Lung (tissue), 12 donors: ENCODE measurements around the gene DUS2. TPM values are rescaled to one million over a fixed set of nuclear protein-coding genes. Genes with fewer than 3 reads are reported as not detected.
A peak's percentile ranks its signal among the peaks of the same experiment; 100 is the strongest.

ENCODE experiments used
- ATAC-seq: fragments of 200-7000 bp; cut with Tn5 transposase; one replicate; pipeline ENCODE4 v1.9.1; 2020; ENCODE audit warnings: moderate number of reproducible peaks; ENCODE audit not compliant: insufficient read depth, low FRiP score
- DNase-seq, 3 donors: peaks; one replicate each; pipeline ENCODE4 v3.0.0-alpha.2; 2013 to 2017
- H3K27ac ChIP-seq, 2 donors: one replicate each; pipeline ENCODE4 v1.5.1; 2013; ENCODE audit warnings: mild to moderate bottlenecking in 2 of 2, moderate library complexity in 2 of 2, control low read depth in 1 of 2, inconsistent platforms in 1 of 2, low read depth in 1 of 2, low read length in 1 of 2
- H3K27me3 ChIP-seq, 3 donors: one replicate each; pipeline ENCODE4 v1.5.1; 2013; ENCODE audit warnings: low read length in 2 of 3; ENCODE audit not compliant: control insufficient read depth in 3 of 3, insufficient read depth in 3 of 3
- H3K36me3 ChIP-seq, 4 donors: one replicate each; pipeline ENCODE4 v1.5.1; 2013; ENCODE audit warnings: low read length in 4 of 4, mild to moderate bottlenecking in 1 of 4, moderate library complexity in 1 of 4; ENCODE audit not compliant: control insufficient read depth in 4 of 4, insufficient read depth in 4 of 4
- H3K4me1 ChIP-seq, 5 donors: one replicate each; pipeline ENCODE4 v1.5.1; 2013; ENCODE audit warnings: low read length in 5 of 5, mild to moderate bottlenecking in 2 of 5, moderate library complexity in 1 of 5; ENCODE audit not compliant: control insufficient read depth in 5 of 5, insufficient read depth in 5 of 5
- H3K4me3 ChIP-seq: one replicate; pipeline ENCODE4 v1.5.1; 2013; ENCODE audit warnings: mild to moderate bottlenecking, control low read depth, moderate library complexity
- H3K9ac ChIP-seq, 2 donors: one replicate each; pipeline ENCODE4 v1.5.1; 2013; ENCODE audit warnings: low read length in 2 of 2, control low read depth in 1 of 2; ENCODE audit not compliant: insufficient read depth in 1 of 2
- H3K9me3 ChIP-seq, 4 donors: one replicate each; pipeline ENCODE4 v1.5.1; 2013; ENCODE audit warnings: low read length in 3 of 4, mild to moderate bottlenecking in 1 of 4, moderate library complexity in 1 of 4; ENCODE audit not compliant: control insufficient read depth in 4 of 4, insufficient read depth in 3 of 4
- WGBS, 2 donors: extraction: QIAGEN DNeasy Blood & Tissue Kit; methylation state at CpG; one replicate each; pipeline ENCODE4 v1.1.7; 2013; 5-methylcytosine and 5-hydroxymethylcytosine counted together
- polyA plus RNA-seq, 2 donors: library from polyadenylated mRNA; stranded (reverse); fragments of 200-250 nt; gene quantifications; one replicate each; pipeline ENCODE4 v1.2.1, GENCODE V29; 2013
- total RNA-seq, 2 donors: library from RNA; depleted of rRNA in 1 of 2; stranded (reverse); fragments of >200 nt in 1 of 2; gene quantifications; one replicate each; pipeline ENCODE4 v1.2.1, GENCODE V29; 2014 to 2021
- TF ChIP-seq, protein P1 (sequence below): IDR thresholded peaks from 2 replicates; pipeline ENCODE4 v1.5.1; 2012; ENCODE audit warnings: mild to moderate bottlenecking; ENCODE audit errors: control extremely low read depth, extremely low read depth
- donor health status: control.
- donor health status: control.
- donor health status: Bipolar disorder and iron deficiency.
- donor health status: healthy.
- donor health status: DM: yes; HTN: yes; CAD: no.

Gene DUS2
- total and polyA plus RNA-seq, 4 donors = 8.1 to 17.1 (median 13.7) TPM

DNA sequence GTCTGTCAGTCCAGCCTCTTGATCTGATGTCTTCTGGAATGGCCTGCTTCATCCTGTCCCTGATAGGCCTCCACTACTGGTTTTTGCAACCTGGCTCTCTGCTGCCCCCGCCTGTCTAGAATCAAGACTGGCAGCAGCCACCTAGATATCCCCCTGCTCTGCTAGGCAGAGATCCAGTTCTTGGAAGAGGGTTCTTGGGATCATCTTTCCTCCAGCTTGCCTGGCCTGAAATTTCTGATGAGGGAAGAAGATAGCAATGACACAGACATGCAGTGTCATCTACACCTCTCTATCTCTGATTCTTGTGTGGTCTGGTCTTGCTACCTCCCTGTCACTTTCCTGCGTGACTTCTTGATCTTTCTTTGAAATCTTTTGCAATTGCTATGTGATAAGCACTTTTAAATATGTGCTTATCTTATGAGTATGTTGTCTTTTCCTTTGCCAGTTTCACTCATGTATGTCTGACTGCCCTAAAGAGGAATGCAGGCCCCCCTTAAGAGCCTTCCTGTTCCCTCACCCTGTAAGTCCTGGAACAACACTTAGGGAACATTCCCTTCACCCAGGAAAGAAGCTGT, 41.8 kb downstream of the DUS2 start:
- H3K36me3 ChIP-seq = peaks cover 0 to 13% (median 5%) of the 10 kb centered on the region in 4 donors
- H3K9ac ChIP-seq = peak overlapping the region in 1 of 2 donors; percentile 72
- DNase-seq (peak; percentile 62 to 76 (median 66)), ATAC-seq (peak; percentile 69)
- peaks cover 0 to 18% (median 8%) of the 10 kb centered on the region in 5 donors for H3K4me1 ChIP-seq
- H3K4me3 ChIP-seq = no peak overlapping the region
- TF ChIP-seq, protein P1, sequence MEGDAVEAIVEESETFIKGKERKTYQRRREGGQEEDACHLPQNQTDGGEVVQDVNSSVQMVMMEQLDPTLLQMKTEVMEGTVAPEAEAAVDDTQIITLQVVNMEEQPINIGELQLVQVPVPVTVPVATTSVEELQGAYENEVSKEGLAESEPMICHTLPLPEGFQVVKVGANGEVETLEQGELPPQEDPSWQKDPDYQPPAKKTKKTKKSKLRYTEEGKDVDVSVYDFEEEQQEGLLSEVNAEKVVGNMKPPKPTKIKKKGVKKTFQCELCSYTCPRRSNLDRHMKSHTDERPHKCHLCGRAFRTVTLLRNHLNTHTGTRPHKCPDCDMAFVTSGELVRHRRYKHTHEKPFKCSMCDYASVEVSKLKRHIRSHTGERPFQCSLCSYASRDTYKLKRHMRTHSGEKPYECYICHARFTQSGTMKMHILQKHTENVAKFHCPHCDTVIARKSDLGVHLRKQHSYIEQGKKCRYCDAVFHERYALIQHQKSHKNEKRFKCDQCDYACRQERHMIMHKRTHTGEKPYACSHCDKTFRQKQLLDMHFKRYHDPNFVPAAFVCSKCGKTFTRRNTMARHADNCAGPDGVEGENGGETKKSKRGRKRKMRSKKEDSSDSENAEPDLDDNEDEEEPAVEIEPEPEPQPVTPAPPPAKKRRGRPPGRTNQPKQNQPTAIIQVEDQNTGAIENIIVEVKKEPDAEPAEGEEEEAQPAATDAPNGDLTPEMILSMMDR = peak; percentile 62
- no peaks in the 10 kb centered on the region for H3K9me3 ChIP-seq
- no peaks in the 10 kb centered on the region for H3K27me3 ChIP-seq
- 19 to 26% methylated on average over 2 of the region's 2 CpGs for WGBS, 2 donors
- peak overlapping the region in 1 of 2 donors; percentile 89 for H3K27ac ChIP-seq

DNA sequence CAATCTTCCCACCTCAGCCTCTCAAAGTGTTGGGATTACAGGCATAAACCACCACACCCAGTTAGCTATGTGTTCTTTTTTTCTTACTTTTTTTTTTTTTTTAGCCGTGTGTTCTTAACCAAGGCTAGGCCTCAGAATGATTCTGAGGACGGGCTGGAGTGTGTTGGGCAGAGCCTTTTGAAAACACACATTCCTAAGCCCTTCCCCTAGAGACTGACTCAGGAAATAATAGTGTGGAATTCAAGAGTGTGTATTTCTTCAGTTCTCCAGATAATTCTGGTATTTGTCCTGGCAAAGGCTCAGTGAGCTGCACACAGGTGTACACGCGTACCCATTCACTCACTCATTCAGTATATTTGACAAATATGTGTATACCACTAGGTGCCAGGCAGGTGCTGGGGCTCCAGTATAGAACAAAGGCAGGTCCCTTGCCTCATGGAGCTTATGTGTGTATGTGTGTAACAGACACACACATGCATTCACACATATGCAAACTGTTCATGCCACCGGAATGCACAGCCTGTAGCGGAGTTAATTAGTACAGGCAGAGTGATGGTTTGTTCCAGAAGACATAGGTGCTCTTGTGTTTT, 42.7 kb downstream of the DUS2 start:
- peak in 2 of 3 donors; percentile 43 to 68 for DNase-seq
- peaks cover 0 to 22% (median 8%) of the 10 kb centered on the region in 5 donors for H3K4me1 ChIP-seq
- TF ChIP-seq, protein P1 = no peak
- H3K4me3 ChIP-seq = no peak overlapping the region
- no peaks in the 10 kb centered on the region for H3K27me3 ChIP-seq
- H3K36me3 ChIP-seq = peaks cover under 1 to 15% (median 7%) of the 10 kb centered on the region in 4 donors
- no peak overlapping the region for H3K9ac ChIP-seq
- peak; percentile 77 for ATAC-seq
- H3K9me3 ChIP-seq = no peaks in the 10 kb centered on the region
- H3K27ac ChIP-seq = peak overlapping the region in 1 of 2 donors; percentile 87
- WGBS, 2 donors = 53 to 57% methylated on average over 6 of the region's 6 CpGs

DNA sequence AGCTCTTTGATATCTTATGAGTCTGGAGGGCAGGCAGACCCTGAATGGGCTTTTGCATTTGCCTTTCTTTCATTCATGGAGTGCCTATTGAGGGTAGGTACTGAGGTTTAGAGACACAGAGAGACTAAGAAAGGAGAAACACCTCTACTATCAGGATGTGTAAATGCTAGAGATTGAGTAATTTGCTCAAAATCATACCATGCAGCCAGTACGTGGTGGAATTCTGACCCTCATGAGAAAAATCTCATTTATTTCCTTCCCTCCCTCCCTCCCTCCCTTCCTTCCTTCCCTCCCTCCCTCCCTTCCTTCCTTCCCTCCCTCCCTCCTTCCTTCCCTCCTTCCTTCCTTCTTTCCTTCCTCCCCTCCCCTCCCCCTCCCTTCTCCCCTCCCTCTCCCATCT, 43.7 kb downstream of the DUS2 start:
- peak overlapping the region in 1 of 2 donors; percentile 86 for H3K27ac ChIP-seq
- TF ChIP-seq, protein P1 = no peak
- ATAC-seq (no peak), DNase-seq (no peak)
- H3K4me3 ChIP-seq = no peak overlapping the region
- no peaks in the 10 kb centered on the region for H3K27me3 ChIP-seq
- no peaks in the 10 kb centered on the region for H3K9me3 ChIP-seq
- peaks cover 4 to 20% (median 11%) of the 10 kb centered on the region in 4 donors for H3K36me3 ChIP-seq
- H3K9ac ChIP-seq = no peak overlapping the region
- 15 to 29% methylated on average over 1 of the region's 1 CpG for WGBS, 2 donors
- H3K4me1 ChIP-seq = peaks cover 0 to 22% (median 8%) of the 10 kb centered on the region in 5 donors
